ENCODE results near the gene RHBDD1. TPM values are rescaled to one million over a fixed set of nuclear protein-coding genes. Genes with fewer than 3 reads are reported as not detected.

Gene RHBDD1
- total and polyA plus RNA-seq, 12 donors: 3.9 to 47.8 (median 25.9) TPM

GRCh38 chr2:226932443-226932842, 96.6 kb downstream of the RHBDD1 start:
- Histone ChIP-seq H3K27me3 (no peaks in the 10 kb centered on the region), H3K36me3 (replicated peaks in 1 of 2) (no peaks in the 10 kb centered on the region), H3K27ac (no peak overlapping the region), H3K4me3 (no peak overlapping the region), H3K4me1 (replicated peaks in 1 of 2) (no peaks in the 10 kb centered on the region), H3K9me3 (replicated peaks in 1 of 3) (no peaks in the 10 kb centered on the region)
- no peak for DNase-seq
- TF ChIP-seq POLR2A (IDR thresholded peaks at IDR 0.05) (no peak), CTCF (IDR thresholded peaks at IDR 0.05) (no peak)
- 92 to 97% (median 95%) methylated on average over 5 of the region's 5 CpGs for WGBS, 4 donors
- intact Hi-C loops (cut with DNase I): no loop called here

DNA sequence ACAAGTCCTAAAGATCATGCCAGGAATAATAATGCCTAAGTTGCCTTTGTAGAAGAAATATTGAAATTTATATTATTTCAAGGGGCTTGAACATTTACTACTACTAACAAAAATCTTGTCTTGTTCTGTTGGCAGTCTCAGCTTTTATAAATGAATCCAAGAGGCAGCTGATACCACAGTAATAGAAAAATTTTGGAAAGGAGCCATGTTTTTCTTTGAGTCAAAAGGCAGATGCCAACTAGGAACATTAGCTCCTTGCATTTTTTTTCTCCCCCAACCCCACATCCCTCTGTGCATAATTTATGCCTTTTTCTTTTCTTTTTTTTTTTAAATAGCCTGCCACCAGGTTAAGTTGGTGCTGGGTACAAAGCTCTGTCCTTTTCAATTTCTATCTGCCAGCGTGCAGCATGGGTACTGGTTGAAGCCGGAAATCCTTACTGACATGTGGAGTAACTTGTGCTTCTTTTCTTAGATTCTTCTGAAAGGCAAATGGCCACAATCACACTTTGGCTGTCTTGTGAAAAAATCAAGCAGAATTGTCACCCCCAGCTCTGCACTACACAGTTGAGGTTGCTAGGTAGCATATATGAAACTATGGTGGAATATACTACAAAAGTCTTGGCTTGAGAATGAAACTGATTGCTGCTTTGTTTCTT, 98.8 kb downstream of the RHBDD1 start:
- DNase-seq: no peak
- no peak for TF ChIP-seq CTCF (IDR thresholded peaks at IDR 0.05)
- no peak for TF ChIP-seq POLR2A (IDR thresholded peaks at IDR 0.05)
- WGBS, 4 donors: 94 to 100% (median 97%) methylated on average over 2 of the region's 2 CpGs
- Histone ChIP-seq H3K36me3 (replicated peaks in 1 of 2) (no peaks in the 10 kb centered on the region), H3K27me3 (no peaks in the 10 kb centered on the region), H3K9me3 (replicated peaks in 1 of 3) (no peaks in the 10 kb centered on the region), H3K27ac (no peak overlapping the region), H3K4me1 (replicated peaks in 1 of 2) (no peaks in the 10 kb centered on the region), H3K4me3 (no peak overlapping the region)
- intact Hi-C loops (cut with DNase I): no loop called here

- no peaks in the 10 kb centered on the region for H3K36me3 ChIP-seq (replicated peaks in 1 of 2)
- no peak overlapping the region for H3K4me3 ChIP-seq
- no peaks in the 10 kb centered on the region for H3K27me3 ChIP-seq
- no peak overlapping the region for H3K27ac ChIP-seq
- H3K4me1 ChIP-seq (replicated peaks in 1 of 2): no peaks in the 10 kb centered on the region
- DNase-seq: no peak
- no peaks in the 10 kb centered on the region for H3K9me3 ChIP-seq (replicated peaks in 1 of 3)
- TF ChIP-seq CTCF (IDR thresholded peaks at IDR 0.05) (no peak), POLR2A (IDR thresholded peaks at IDR 0.05) (no peak)
- WGBS, 4 donors: 81 to 93% (median 89%) methylated on average over 9 of the region's 9 CpGs
- intact Hi-C loops (cut with DNase I): no loop called here
Observed at GRCh38 chr2:226943862-226944620, 108.2 kb downstream of the RHBDD1 start.

GRCh38 chr2:226953206-226953605, 117.4 kb downstream of the RHBDD1 start:
- Histone ChIP-seq H3K9me3 (replicated peaks in 1 of 3) (no peaks in the 10 kb centered on the region), H3K36me3 (replicated peaks in 1 of 2) (no peaks in the 10 kb centered on the region), H3K27ac (no peak overlapping the region), H3K27me3 (no peaks in the 10 kb centered on the region), H3K4me3 (no peak overlapping the region), H3K4me1 (replicated peaks in 1 of 2) (peaks cover 6 to 7% of the 10 kb centered on the region in 2 donors)
- intact Hi-C loops (cut with DNase I): no loop called here
- DNase-seq: no peak
- no peak for TF ChIP-seq POLR2A (IDR thresholded peaks at IDR 0.05)
- no peak for TF ChIP-seq CTCF (IDR thresholded peaks at IDR 0.05)
- 83 to 98% (median 95%) methylated on average over 3 of the region's 3 CpGs for WGBS, 4 donors
